ENCODE results near the gene CNDP2.

GRCh38 chr18:74500372-74500771 lies 4.2 kb downstream of the CNDP2 start:
- no peak for TF ChIP-seq POLR2A (IDR thresholded peaks at IDR 0.05)
- TF ChIP-seq CTCF (IDR thresholded peaks at IDR 0.05) = no peak
- TF ChIP-seq EP300 (IDR thresholded peaks at IDR 0.05) = no peak
